Measurements from ENCODE around the gene ADGRV1.

Gene ADGRV1

DNA sequence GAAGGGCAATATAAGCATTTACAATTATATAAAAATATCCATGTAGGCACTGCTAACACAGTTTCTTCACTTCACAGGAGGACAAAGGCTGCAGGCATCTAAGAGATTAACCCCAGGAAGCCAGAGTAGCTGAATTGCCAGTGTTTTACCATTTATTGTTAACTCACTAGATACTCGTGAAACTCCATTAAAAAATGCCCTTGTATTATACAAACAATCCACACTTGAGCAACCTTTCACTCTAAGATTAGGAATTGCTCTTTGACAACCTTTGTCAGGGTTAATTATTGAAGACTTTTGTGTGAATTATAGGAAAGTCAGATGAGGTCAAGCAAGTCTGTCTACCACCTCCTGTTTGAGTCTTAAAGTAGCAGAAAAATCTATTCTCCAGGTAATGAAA is 317.8 kb downstream of the ADGRV1 start:
- Histone ChIP-seq H3K9me3 (ENCODE audit: insufficient read depth, low read length) (no peaks in the 10 kb centered on the region), H3K27me3 (ENCODE audit: insufficient read depth, insufficient read length) (no peaks in the 10 kb centered on the region), H3K4me1 (ENCODE audit: insufficient read depth, insufficient read length) (no peaks in the 10 kb centered on the region), H3K36me3 (ENCODE audit: insufficient read depth, insufficient read length, low read length) (no peaks in the 10 kb centered on the region), H3K9ac (ENCODE audit: insufficient read length, low read depth) (no peak overlapping the region), H3K4me3 (ENCODE audit: insufficient read length, low read depth) (no peak overlapping the region)
- DNase-seq (ENCODE audit: low read depth, low spot score): no peak
- TF ChIP-seq ZNF274 (IDR thresholded peaks at IDR 0.05; ENCODE audit: low read depth, low read length) (no peak), SUZ12 (IDR thresholded peaks at IDR 0.05; ENCODE audit: extremely low read depth, insufficient read depth, insufficient read length) (no peak), YY1 (IDR thresholded peaks at IDR 0.05; ENCODE audit: insufficient read depth, insufficient read length) (no peak)

DNA sequence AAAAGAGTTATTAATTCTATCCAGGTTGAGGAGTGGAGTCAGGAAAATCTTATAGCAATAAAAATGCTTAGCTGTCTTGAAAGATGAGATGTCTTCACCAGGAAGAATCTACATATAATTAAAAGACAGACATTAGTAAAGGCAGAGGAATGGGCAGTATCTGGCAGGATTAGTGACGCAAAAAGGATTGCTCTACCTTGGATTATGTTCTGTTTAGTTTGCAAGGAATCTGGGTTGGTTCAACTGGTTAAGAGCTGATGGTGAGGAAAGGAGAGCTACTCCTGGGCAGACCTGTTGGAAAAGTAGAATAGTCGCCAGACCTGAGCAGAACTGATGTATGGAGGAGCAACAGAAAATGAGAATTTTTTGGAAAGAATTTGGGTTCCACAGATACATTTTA is 318.5 kb downstream of the ADGRV1 start:
- no peak overlapping the region for H3K4me3 ChIP-seq (ENCODE audit: insufficient read length, low read depth)
- H3K9ac ChIP-seq (ENCODE audit: insufficient read length, low read depth): no peak overlapping the region
- no peaks in the 10 kb centered on the region for H3K36me3 ChIP-seq (ENCODE audit: insufficient read depth, insufficient read length, low read length)
- TF ChIP-seq SUZ12 (IDR thresholded peaks at IDR 0.05; ENCODE audit: extremely low read depth, insufficient read depth, insufficient read length): no peak
- DNase-seq (ENCODE audit: low read depth, low spot score): no peak
- no peaks in the 10 kb centered on the region for H3K27me3 ChIP-seq (ENCODE audit: insufficient read depth, insufficient read length)
- H3K4me1 ChIP-seq (ENCODE audit: insufficient read depth, insufficient read length): no peaks in the 10 kb centered on the region
- no peaks in the 10 kb centered on the region for H3K9me3 ChIP-seq (ENCODE audit: insufficient read depth, low read length)

DNA sequence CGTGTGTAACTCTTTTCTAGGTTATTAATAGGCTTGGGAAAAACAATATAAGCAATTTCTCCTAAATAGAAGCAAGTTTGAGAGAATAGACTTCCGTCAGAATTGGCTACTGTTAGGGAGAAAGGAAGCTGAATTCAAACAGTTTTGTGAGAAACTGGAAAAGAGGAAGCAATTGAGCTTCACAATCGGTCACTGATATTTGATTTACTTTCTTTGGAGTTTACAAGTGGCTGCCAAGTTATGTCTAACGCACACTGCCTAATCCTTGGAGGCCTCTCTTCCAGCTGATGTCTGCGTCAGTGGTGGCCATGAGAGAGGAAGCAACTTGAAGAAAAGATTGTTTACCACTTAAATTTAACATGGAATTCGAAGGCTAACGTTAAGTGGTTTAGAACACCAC is 319.5 kb downstream of the ADGRV1 start:
- Histone ChIP-seq H3K9ac (ENCODE audit: insufficient read length, low read depth) (no peak overlapping the region), H3K4me3 (ENCODE audit: insufficient read length, low read depth) (no peak overlapping the region), H3K9me3 (ENCODE audit: insufficient read depth, low read length) (no peaks in the 10 kb centered on the region), H3K27me3 (ENCODE audit: insufficient read depth, insufficient read length) (no peaks in the 10 kb centered on the region), H3K36me3 (ENCODE audit: insufficient read depth, insufficient read length, low read length) (no peaks in the 10 kb centered on the region), H3K4me1 (ENCODE audit: insufficient read depth, insufficient read length) (no peaks in the 10 kb centered on the region)
- no peak for TF ChIP-seq SUZ12 (IDR thresholded peaks at IDR 0.05; ENCODE audit: extremely low read depth, insufficient read depth, insufficient read length)
- no peak for TF ChIP-seq YY1 (IDR thresholded peaks at IDR 0.05; ENCODE audit: insufficient read depth, insufficient read length)
- no peak for TF ChIP-seq ZNF274 (IDR thresholded peaks at IDR 0.05; ENCODE audit: low read depth, low read length)
- DNase-seq (ENCODE audit: low read depth, low spot score): no peak

DNA sequence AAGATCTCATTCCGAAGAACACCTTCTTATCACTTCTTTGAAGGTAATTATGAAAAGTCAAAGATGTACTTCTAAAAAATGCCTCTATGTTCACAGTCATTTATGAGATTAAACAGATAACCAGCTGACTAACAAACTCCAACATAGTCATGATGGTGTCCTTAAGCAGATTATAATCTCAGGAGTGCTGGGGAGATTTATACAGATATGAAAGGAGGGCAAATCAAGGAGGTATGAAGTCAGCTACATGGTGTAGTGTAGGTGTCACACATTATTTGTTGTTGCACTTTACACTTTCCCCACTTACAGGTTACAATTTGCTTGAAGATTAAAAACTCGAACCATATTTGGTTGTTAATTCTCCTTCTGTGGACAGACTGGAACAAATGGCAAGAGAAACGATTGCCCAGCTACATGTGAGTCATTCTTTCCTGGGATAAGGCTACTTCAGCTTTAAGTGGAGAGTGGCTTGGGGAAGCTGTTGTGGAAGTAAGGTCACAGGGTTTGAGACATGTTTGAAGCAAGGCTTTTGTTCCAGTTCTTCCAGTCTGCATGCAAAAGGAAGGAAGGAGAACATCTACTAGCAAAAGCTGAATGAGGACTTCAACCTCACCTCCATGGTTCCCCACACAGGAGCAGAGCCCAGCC is 320.1 kb downstream of the ADGRV1 start:
- Histone ChIP-seq H3K9me3 (ENCODE audit: insufficient read depth, low read length) (no peaks in the 10 kb centered on the region), H3K4me1 (ENCODE audit: insufficient read depth, insufficient read length) (no peaks in the 10 kb centered on the region), H3K36me3 (ENCODE audit: insufficient read depth, insufficient read length, low read length) (no peaks in the 10 kb centered on the region), H3K27me3 (ENCODE audit: insufficient read depth, insufficient read length) (no peaks in the 10 kb centered on the region), H3K9ac (ENCODE audit: insufficient read length, low read depth) (no peak overlapping the region), H3K4me3 (ENCODE audit: insufficient read length, low read depth) (no peak overlapping the region)
- no peak for TF ChIP-seq ZNF274 (IDR thresholded peaks at IDR 0.05; ENCODE audit: low read depth, low read length)
- TF ChIP-seq YY1 (IDR thresholded peaks at IDR 0.05; ENCODE audit: insufficient read depth, insufficient read length): no peak
- TF ChIP-seq SUZ12 (IDR thresholded peaks at IDR 0.05; ENCODE audit: extremely low read depth, insufficient read depth, insufficient read length): no peak
- DNase-seq (ENCODE audit: low read depth, low spot score): no peak

DNA sequence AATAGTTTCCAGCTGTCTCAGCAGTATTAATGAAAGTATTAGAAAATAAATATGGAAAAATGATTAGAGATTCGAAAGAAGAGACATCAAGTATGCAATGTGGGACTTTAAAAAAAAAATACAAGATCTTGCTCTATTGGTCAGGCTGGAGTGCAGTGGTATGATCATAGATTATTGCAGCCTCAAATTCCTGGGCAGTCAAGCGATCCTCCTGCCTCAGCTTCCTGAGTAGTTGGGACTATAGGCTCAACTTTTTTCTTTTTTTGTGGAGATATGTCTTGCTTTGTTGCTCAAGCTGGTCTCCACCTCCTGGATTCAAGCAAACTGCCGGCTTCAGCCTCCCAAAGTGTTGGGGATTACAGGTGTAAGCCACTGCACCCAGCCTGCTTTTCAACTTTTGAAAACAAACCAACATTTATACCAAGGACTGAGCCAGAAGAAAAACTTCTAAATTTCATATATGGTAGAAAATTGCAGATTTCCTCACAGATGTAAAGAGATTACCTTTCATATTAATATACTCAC is 323.1 kb downstream of the ADGRV1 start:
- Histone ChIP-seq H3K4me3 (ENCODE audit: insufficient read length, low read depth) (no peak overlapping the region), H3K9ac (ENCODE audit: insufficient read length, low read depth) (no peak overlapping the region), H3K9me3 (ENCODE audit: insufficient read depth, low read length) (no peaks in the 10 kb centered on the region), H3K36me3 (ENCODE audit: insufficient read depth, insufficient read length, low read length) (no peaks in the 10 kb centered on the region), H3K4me1 (ENCODE audit: insufficient read depth, insufficient read length) (no peaks in the 10 kb centered on the region), H3K27me3 (ENCODE audit: insufficient read depth, insufficient read length) (no peaks in the 10 kb centered on the region)
- DNase-seq (ENCODE audit: low read depth, low spot score): no peak
- TF ChIP-seq ZNF274 (IDR thresholded peaks at IDR 0.05; ENCODE audit: low read depth, low read length): no peak
- no peak for TF ChIP-seq SUZ12 (IDR thresholded peaks at IDR 0.05; ENCODE audit: extremely low read depth, insufficient read depth, insufficient read length)
- no peak for TF ChIP-seq YY1 (IDR thresholded peaks at IDR 0.05; ENCODE audit: insufficient read depth, insufficient read length)

DNA sequence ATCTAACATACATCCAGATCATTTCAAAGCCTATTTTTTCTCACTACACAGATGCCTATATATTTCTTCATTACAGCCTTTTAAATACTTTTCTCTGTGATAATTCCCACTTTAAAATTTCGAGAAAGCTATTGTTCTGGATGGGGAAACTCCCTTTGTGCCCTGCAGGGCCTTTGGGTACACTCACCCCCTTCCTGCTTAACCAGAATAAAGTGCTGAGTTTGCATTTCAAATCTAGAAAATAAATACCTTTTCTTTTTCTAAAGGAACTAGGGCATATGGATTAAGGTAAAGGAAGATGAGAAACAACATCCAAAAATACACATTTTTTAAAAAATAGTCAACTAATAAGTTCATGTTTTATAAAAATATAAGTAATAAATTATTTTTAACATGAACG is 323.9 kb downstream of the ADGRV1 start:
- Histone ChIP-seq H3K27me3 (ENCODE audit: insufficient read depth, insufficient read length) (no peaks in the 10 kb centered on the region), H3K4me1 (ENCODE audit: insufficient read depth, insufficient read length) (no peaks in the 10 kb centered on the region), H3K4me3 (ENCODE audit: insufficient read length, low read depth) (no peak overlapping the region), H3K36me3 (ENCODE audit: insufficient read depth, insufficient read length, low read length) (no peaks in the 10 kb centered on the region), H3K9me3 (ENCODE audit: insufficient read depth, low read length) (no peaks in the 10 kb centered on the region), H3K9ac (ENCODE audit: insufficient read length, low read depth) (no peak overlapping the region)
- no peak for TF ChIP-seq ZNF274 (IDR thresholded peaks at IDR 0.05; ENCODE audit: low read depth, low read length)
- TF ChIP-seq SUZ12 (IDR thresholded peaks at IDR 0.05; ENCODE audit: extremely low read depth, insufficient read depth, insufficient read length): no peak
- TF ChIP-seq YY1 (IDR thresholded peaks at IDR 0.05; ENCODE audit: insufficient read depth, insufficient read length): no peak
- DNase-seq (ENCODE audit: low read depth, low spot score): no peak

DNA sequence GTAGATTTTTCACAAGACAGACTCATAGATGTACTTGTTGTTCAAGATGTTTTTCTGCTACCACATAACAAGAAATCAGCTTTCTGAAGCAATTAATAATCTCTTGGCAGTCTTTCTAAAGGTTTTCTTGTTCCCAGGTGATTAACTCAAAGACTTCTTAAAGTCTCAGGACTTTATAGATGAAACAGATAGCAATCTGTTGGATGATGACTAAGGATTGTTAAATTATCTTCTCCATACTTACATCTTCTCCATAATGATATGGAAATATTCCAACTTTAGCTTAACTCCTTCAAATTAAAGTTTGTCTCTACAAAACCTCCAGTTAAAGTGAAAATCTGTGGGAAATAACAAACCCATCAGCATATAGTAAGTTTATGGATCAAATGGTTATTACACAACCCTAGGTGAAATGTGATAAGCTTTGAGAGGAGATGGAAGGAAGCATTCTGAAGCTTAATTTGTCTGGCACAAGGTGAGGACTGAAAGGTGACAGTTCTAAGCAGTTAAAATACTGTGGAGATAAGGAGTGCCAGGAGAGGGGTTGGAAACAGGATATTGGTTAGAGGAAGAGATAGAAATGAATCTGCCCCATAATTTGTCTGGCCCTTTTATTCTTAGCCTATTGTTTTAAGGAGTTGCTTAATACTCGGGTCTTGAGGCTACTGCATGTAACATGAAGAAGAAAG is 326.7 kb downstream of the ADGRV1 start:
- no peaks in the 10 kb centered on the region for H3K9me3 ChIP-seq (ENCODE audit: insufficient read depth, low read length)
- H3K27me3 ChIP-seq (ENCODE audit: insufficient read depth, insufficient read length): no peaks in the 10 kb centered on the region
- no peak overlapping the region for H3K9ac ChIP-seq (ENCODE audit: insufficient read length, low read depth)
- no peak overlapping the region for H3K4me3 ChIP-seq (ENCODE audit: insufficient read length, low read depth)
- no peaks in the 10 kb centered on the region for H3K4me1 ChIP-seq (ENCODE audit: insufficient read depth, insufficient read length)
- no peaks in the 10 kb centered on the region for H3K36me3 ChIP-seq (ENCODE audit: insufficient read depth, insufficient read length, low read length)
- DNase-seq (ENCODE audit: low read depth, low spot score): no peak
- TF ChIP-seq ZNF274 (IDR thresholded peaks at IDR 0.05; ENCODE audit: low read depth, low read length): no peak
- TF ChIP-seq YY1 (IDR thresholded peaks at IDR 0.05; ENCODE audit: insufficient read depth, insufficient read length): no peak
- TF ChIP-seq SUZ12 (IDR thresholded peaks at IDR 0.05; ENCODE audit: extremely low read depth, insufficient read depth, insufficient read length): no peak
